ENCODE results near the gene TTC22. TPM values are rescaled to one million over a fixed set of nuclear protein-coding genes. Genes with fewer than 3 reads are reported as not detected.
"Not testable (repeated sequence)": the region's sequence is repeated elsewhere in the genome, so short reads cannot be mapped to it uniquely, and the experiment has no call there.

TTC22 gene
- total RNA-seq, 1 donor from 2014 or later = 24.9 TPM

DNA sequence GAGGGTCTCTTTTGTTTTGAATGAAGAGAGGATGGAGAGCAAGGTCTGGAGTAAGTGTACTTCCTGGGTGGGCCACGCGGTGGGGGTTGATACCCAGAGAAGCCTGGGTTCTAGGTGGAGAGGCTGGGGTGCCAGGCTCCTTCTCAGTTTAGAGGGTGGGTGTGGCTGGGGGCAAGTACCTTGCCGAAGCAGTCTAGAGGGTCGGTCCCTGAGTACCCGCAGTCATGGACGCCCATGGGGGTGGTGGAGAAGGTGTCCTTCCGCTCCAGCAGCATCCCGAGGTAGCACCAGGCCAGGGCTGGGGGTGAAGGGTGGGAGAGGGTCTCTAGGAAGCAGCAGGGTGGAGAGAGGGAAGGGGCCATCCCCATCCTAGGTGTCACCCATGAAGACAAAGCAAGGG, 14.3 kb downstream of the TTC22 start:
- no peak for DNase-seq (ENCODE audit: low spot score)

GRCh38 chr1:54784066-54784465, 17.1 kb downstream of the TTC22 start:
- no peak for DNase-seq (ENCODE audit: low spot score)

DNA sequence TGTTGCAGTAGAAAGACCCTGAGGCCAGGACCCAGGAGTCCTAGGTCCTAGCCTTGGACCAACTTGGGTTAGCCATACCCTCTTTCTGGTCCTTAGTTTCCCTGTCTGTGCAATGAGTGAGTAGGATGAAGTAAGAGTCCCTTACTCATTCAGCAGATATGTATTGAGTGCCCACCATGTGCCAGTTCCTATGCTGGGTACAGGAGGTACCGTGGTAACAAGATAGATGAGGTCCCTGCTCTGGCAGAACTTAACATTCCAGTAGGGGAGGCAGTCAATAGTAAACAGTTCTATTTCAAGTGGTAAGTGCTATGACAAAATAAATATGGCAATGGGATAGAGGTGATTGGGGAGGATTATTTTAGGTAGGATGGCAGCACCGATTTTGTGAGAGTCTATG, 18.5 kb downstream of the TTC22 start:
- DNase-seq (ENCODE audit: low spot score) = no peak

DNA sequence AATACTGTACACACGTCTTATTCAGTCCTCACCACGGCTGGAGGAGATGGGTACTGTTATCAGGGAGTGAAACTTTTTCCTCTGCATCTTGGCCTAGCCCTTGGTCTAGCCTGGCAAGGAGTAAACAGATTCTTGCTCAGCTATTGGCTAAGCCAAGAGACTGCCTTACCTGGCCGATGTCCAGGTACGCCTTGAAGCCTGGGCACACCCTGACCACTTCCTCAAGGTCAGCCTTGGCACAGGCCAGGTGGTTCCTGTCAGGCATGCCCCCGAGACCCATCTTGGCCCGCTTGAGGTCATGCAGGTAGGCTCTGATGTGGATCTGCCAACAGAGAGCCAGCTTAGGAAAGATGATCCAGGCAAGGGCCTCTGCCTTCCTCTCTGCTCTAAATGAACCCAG, 19.0 kb downstream of the TTC22 start:
- DNase-seq (ENCODE audit: low spot score) = peak; percentile 26

DNA sequence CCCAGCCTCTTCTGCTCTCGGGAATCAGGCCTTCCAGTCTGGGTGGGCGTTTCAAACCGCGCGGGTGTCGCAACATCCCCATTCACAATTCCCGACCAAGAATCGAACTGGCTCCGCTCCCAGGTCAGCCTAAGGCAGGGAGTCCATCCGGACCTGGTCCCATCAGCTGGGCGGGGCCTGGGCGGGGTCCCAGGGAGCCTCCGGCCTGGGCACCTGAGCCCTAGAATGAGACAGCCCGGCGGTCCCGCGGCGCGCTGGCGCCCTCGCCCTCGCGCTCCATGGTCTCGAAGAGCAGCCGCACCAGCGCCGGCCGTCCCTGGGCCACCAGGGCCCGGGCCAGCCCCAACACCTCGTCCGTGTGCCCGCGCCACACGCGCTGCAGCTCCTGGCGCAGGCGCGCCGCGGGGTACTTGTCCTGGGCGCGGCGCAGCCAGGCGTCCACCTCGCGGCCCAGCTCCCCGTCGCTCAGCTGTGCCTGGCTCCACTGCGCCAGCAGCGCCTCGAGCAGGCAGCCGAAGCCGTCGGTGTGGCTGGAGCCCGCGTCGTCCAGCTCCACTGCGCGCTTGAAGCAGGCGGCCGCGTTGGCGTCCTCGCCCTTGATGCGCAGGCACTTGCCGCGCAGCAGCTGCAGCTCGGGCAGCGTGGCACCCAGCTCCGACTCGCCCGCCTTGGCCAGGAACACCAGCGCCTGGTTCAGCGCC, 19.9 kb downstream of the TTC22 start:
- DNase-seq (ENCODE audit: low spot score) = no peak

GRCh38 chr1:54777431-54777830, 23.7 kb downstream of the TTC22 start:
- no peak for DNase-seq (ENCODE audit: low spot score)

GRCh38 chr1:54777011-54777410, 24.1 kb downstream of the TTC22 start:
- no peak for DNase-seq (ENCODE audit: low spot score)

- DNase-seq (ENCODE audit: low spot score) = not testable (repeated sequence)
Observed at GRCh38 chr1:54775828-54776721, 25.0 kb downstream of the TTC22 start.

DNA sequence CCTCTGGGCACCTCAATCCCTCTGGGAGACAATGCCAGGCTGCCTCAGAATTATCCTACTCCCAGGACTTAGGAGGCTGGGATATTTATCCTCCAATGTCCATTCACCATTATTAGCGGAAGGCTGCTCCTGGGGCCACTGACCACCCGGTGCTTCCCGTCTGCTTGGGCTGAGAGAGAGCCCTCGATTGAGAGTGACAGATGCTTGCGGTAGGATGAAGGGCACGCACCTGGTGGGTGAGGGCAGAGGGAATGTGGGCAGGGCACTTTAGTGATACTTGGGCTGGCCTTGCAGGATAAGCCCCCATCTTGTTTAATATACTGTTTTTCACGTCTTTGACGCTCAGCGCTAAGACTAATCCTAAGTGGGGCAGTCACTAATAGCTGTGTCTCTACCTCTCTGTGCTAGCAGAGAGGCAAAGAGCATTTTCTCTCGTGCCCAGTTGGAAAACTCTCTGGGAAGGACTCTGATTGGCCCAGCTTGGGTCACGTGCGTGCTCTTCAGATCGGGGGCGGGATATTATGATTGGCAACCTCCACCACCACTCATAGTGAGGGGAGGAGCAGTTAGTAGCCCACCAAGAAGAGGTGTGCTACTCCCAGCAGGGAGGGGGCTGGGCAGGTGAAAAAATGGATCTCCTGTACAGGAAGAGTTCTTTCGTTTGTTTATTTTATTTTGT, 26.2 kb downstream of the TTC22 start:
- no peak for DNase-seq (ENCODE audit: low spot score)

DNA sequence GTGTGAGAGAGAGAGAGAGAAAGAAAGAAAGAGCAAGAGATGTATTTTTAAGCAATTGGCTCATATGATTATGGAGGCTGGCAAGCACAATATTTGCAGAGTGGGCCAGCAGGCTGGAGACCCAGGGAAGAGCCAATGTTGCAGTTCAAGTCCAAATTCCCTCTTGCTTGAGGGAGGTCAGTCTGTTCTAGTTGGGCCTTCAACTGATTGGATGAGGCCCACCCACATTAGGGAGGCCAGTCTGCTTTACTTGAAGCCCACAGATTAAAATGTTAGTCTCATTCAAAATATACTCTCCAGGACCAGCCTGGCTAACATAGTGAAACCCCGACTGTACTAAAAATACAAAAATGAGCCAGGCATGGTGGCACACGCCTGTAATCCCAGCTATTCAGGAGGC, 28.2 kb downstream of the TTC22 start:
- no peak for DNase-seq (ENCODE audit: low spot score)

DNA sequence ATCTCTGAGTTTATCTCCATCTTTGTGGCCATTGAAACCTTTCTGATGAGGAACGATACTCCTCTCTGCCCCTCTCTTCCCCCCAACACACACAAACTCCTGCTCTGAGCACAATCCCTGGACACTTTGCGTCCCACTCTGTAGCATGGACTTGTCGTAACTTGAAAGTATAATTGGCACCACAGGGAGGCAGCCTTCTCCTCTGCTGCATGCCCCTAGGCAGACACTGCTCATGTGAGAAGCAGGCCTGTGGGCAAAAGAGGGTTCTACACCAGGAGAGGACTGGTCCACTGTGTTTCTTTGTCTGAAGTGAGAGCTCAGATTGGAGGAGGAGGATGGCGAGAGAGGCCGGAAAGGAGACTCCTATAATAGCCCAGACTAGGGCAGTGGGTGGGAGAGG, 33.0 kb downstream of the TTC22 start:
- no peak for DNase-seq (ENCODE audit: low spot score)

GRCh38 chr1:54767526-54767925, 33.6 kb downstream of the TTC22 start:
- no peak for DNase-seq (ENCODE audit: low spot score)

- DNase-seq (ENCODE audit: low spot score) = no peak
Observed at GRCh38 chr1:54766726-54767125, 34.4 kb downstream of the TTC22 start.

DNA sequence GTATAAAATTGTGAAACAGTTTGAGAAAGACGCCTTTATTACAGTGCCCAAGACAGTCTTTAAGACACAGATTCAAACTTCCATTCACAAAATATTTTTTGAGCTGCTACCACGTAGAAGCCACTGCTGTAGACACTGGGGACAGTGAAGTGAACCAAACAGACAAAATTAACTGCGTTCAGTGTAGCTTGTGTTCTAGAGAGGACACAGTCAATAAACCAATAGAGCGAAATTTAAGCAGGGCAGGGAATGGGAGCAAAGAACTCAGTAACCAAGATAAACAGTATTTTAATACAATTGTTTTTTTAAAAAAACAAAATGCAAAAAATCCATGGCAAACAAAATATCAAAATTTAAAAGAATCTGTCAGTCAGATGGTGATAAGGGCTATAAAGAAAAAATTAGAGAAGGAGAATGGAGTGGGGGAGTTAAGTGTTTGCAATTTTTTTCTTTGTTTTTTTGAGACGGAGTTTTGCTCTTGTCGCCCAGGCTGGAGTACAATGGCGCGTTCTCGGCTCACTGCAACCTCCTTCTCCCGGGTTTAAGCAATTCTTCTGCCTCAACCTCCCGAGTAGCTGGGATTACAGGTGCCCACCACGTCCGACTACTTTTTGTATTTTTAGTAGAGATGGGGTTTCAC, 36.1 kb downstream of the TTC22 start:
- DNase-seq (ENCODE audit: low spot score) = no peak

DNA sequence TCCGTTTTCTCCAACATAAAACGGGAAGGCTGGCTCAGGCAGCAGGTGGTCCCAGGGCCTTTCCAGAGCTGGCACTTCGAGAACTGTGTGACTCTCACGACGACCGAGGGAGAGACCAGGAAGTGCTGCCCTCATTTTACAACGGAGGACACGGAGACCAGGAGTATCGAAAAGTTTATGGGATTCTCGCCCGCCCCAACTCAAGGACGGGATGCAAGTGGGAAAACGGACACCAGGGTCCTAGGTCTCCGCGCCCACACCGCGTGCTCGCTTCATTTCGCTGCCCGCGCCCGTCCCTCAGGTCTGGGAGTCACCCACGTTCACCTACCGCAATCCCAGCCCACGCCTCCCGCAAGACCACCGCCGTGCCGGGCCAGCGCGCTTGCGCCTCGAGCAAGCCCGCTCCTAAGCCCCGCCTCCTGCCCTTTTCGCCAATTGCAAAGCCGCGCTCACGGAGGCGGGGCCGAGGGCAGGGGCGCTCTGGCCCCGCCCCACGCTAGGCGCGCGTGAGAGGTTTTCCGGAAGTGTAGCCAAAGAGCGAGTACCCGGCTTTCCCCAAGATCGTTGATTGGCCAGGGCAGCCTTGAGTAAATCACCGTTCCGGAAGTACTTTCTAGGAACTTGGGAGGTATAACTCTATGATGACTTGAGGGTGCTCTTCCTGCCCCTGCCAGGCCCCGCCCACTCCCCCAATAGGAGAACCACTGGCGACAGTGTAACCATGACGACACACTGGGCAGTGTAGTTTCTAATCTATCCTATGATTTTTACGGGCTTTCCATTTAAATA, 36.8 kb downstream of the TTC22 start, which contains the start of gene PARS2:
Gene PARS2 (minus strand): TSS at position 391 of the 789 bp plus-strand sequence. CDS start 5,362 bp downstream, outside the sequence.
- peak; percentile 97 for DNase-seq (ENCODE audit: low spot score)

DNA sequence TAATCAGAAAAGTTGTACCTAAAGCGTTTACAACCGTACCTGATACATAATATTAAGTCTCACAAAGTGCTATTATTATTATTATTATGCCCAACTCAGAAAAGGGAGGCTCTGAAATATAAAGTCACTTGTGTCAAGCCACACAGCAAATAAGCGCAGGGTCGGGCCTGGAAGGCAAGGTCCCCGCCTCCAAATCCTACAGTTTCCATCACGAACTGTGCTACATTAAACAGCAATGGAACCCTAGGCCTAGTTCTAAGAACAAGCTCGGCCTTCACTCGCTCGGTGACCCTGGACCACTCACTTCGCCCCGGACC, 37.3 kb downstream of the TTC22 start:
- DNase-seq (ENCODE audit: low spot score) = no peak

- DNase-seq (ENCODE audit: low spot score) = no peak
Observed at GRCh38 chr1:54758678-54759348, 42.3 kb downstream of the TTC22 start.

GRCh38 chr1:54757833-54758232, 43.3 kb downstream of the TTC22 start:
- DNase-seq (ENCODE audit: low spot score) = no peak

GRCh38 chr1:54754486-54755285, 46.4 kb downstream of the TTC22 start:
- no peak for DNase-seq (ENCODE audit: low spot score)

DNA sequence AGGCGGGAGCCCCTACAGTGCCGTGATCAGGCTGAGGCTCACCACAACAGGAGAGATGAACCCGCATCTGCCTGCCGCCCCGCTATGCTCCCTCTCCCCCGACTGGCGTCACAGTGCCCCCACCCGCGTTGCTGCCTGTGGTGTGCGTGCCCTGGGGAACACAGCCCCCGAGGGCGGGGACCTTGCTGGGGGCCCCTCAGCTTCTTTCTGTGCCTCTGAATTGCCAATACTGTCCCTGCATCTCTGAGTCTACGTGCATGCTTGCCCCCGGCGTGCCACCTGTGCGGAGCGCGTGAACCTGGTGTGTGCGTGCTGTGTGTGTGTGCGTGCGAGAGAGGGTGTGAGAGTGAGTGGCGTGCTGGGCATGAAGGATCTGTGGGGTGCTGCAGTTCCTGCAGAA, 47.1 kb downstream of the TTC22 start:
- DNase-seq (ENCODE audit: low spot score) = no peak
